ENCODE measurements around the gene WRAP53. TPM values are rescaled to one million over a fixed set of nuclear protein-coding genes. Genes with fewer than 3 reads are reported as not detected.

WRAP53 gene
- total and polyA plus RNA-seq, 10 of the 15 experiments (the other 5 are each of a cell fraction or from before 2014, with no cell fraction given) = 1.9 to 42.0 (median 21.9) TPM

DNA sequence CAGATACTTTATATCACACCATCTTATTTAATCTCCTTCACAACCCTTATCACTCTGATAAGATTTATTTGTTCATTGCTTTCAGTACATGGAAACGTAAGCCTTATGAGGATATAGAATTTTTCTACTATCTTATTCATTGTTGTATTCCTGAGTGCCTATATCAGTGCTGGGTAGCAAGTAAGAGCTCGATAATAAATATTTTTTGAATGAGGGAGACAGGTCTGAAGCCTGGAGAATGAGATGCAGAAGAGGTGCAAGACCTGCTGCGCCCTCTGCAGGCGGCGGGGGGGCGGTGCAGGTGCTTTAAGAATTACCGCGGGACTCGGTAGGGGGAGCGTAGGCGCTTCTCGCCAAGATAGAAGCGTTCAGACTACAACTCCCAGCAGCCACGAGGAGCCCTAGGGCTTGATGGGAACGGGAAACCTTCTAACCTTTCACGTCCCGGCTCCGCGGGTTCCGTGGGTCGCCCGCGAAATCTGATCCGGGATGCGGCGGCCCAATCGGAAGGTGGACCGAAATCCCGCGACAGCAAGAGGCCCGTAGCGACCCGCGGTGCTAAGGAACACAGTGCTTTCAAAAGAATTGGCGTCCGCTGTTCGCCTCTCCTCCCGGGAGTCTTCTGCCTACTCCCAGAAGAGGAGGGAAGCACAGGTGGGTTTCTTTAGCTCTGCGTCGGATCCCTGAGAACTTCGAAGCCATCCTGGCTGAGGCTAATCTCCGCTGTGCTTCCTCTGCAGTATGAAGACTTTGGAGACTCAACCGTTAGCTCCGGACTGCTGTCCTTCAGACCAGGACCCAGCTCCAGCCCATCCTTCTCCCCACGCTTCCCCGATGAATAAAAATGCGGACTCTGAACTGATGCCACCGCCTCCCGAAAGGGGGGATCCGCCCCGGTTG lies at the start of gene WRAP53 (continued):
- TF ChIP-seq STAT3 (IDR thresholded peaks at IDR 0.05; ENCODE audit: low read depth, low read length) (no peak), SKIL (IDR thresholded peaks at IDR 0.05; ENCODE audit: low read depth, poor library complexity, severe bottlenecking) (no peak), HDAC6 (IDR thresholded peaks at IDR 0.05; ENCODE audit: unreplicated experiment) (no peak), SIN3A (IDR thresholded peaks at IDR 0.05; ENCODE audit: low read depth, low read length) (peak; percentile 97), YBX1 (IDR thresholded peaks at IDR 0.05) (no peak), E2F4 (IDR thresholded peaks at IDR 0.05; ENCODE audit: low read depth, low read length) (peak; percentile 88), SMAD5 (IDR thresholded peaks at IDR 0.05; ENCODE audit: low read depth) (peak; percentile 72; the same call in 1 of the 2 replicates), CBX5 (IDR thresholded peaks at IDR 0.05; ENCODE audit: low read depth) (no peak), NBN (IDR thresholded peaks at IDR 0.05) (no peak; the same call in 1 of the 2 replicates), NR2C1 (IDR thresholded peaks at IDR 0.05) (peak; percentile 93), EP300 (IDR thresholded peaks at IDR 0.05; ENCODE audit: borderline replicate concordance in 1 of 2, control insufficient read depth in 1 of 2, low read depth in 2 of 2, low read length in 2 of 2) (peak in 1 of 2 experiments; percentile 22; a peak in 1 of 4 replicates), DPF2 (IDR thresholded peaks at IDR 0.05) (no peak), NFYA (IDR thresholded peaks at IDR 0.05; ENCODE audit: borderline replicate concordance, low read depth, low read length) (no peak), SREBF2 (IDR thresholded peaks at IDR 0.05; ENCODE audit: low read length) (no peak), SPI1 (IDR thresholded peaks at IDR 0.05; ENCODE audit: borderline replicate concordance, insufficient read depth, low read depth, low read length) (no peak), ZBTB40 (IDR thresholded peaks at IDR 0.05; ENCODE audit: borderline replicate concordance) (peak; percentile 57; the same call in 1 of the 2 replicates), ZNF207 (IDR thresholded peaks at IDR 0.05; ENCODE audit: borderline replicate concordance) (peak; percentile 81; the same call in 1 of the 2 replicates)
- TF ChIP-seq, protein P1, sequence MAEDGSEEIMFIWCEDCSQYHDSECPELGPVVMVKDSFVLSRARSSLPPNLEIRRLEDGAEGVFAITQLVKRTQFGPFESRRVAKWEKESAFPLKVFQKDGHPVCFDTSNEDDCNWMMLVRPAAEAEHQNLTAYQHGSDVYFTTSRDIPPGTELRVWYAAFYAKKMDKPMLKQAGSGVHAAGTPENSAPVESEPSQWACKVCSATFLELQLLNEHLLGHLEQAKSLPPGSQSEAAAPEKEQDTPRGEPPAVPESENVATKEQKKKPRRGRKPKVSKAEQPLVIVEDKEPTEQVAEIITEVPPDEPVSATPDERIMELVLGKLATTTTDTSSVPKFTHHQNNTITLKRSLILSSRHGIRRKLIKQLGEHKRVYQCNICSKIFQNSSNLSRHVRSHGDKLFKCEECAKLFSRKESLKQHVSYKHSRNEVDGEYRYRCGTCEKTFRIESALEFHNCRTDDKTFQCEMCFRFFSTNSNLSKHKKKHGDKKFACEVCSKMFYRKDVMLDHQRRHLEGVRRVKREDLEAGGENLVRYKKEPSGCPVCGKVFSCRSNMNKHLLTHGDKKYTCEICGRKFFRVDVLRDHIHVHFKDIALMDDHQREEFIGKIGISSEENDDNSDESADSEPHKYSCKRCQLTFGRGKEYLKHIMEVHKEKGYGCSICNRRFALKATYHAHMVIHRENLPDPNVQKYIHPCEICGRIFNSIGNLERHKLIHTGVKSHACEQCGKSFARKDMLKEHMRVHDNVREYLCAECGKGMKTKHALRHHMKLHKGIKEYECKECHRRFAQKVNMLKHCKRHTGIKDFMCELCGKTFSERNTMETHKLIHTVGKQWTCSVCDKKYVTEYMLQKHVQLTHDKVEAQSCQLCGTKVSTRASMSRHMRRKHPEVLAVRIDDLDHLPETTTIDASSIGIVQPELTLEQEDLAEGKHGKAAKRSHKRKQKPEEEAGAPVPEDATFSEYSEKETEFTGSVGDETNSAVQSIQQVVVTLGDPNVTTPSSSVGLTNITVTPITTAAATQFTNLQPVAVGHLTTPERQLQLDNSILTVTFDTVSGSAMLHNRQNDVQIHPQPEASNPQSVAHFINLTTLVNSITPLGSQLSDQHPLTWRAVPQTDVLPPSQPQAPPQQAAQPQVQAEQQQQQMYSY (CRISPR knock-in tag; IDR thresholded peaks at IDR 0.05) = no peak
